SK-N-SH (cell line): ENCODE results near the gene VN1R2. TPM values are rescaled to one million over a fixed set of nuclear protein-coding genes. Genes with fewer than 3 reads are reported as not detected.

Experiments used
- CTCF ChIA-PET: fragments of 300-600, 350-600 bp; formaldehyde crosslinking; extraction: SDS; loops from one replicate; lab custom pipeline; 2021; lab: Yijun Ruan, JAX
- POLR2A ChIA-PET: fragments of 350-600 bp; sonication (Branson Sonifier 250); formaldehyde crosslinking; extraction: SDS; loops from one replicate; lab custom pipeline; 2020; ENCODE audit warnings: antibody characterized with exemption, inconsistent platforms; lab: Yijun Ruan, JAX
- DNase-seq: peaks from one replicate; pipeline ENCODE4 v3.0.0; 2012
- H2AFZ ChIP-seq: fragments of 200-600 bp; sonication (generic); 2 replicates; pipeline ENCODE4 v1.8.1; 2016; ENCODE audit warnings: antibody characterized with exemption, mild to moderate bottlenecking, low read depth
- H3F3A ChIP-seq: fragments of 200-600 bp; sonication (generic); replicated peaks from 2 replicates; pipeline ENCODE3; 2016; ENCODE audit warnings: antibody characterized with exemption, mild to moderate bottlenecking; ENCODE audit not compliant: insufficient read depth
- H3K27ac ChIP-seq, 2 experiments: fragments of 200-500 bp in 1 of 2; fragments of 200-600 bp in 1 of 2; sonication (Bioruptor generic) in 1 of 2; sonication (generic), shearing (Covaris generic) in 1 of 2; 2 replicates each; pipeline versions ENCODE4 v1.5.1 to v1.6.1; 2014 to 2016; ENCODE audit warnings: low read depth in 2 of 2, inconsistent platforms in 1 of 2, low read length in 1 of 2, mild to moderate bottlenecking in 1 of 2, mixed read lengths in 1 of 2
- H3K27me3 ChIP-seq: fragments of 200-600 bp; sonication (generic), shearing (Covaris generic); 2 replicates; pipeline ENCODE4 v1.6.1; 2016; ENCODE audit warnings: mixed run types; ENCODE audit not compliant: insufficient read depth
- H3K36me3 ChIP-seq, 2 experiments: fragments of 200-500 bp in 1 of 2; fragments of 200-600 bp in 1 of 2; sonication (Bioruptor generic) in 1 of 2; sonication (generic) in 1 of 2; replicated peaks in 1 of 2; 2 replicates each; pipeline versions ENCODE3 to v1.5.1; 2014 to 2016; ENCODE audit warnings: low read length in 1 of 2, mild to moderate bottlenecking in 1 of 2; ENCODE audit not compliant: insufficient read depth in 2 of 2, control insufficient read depth in 1 of 2
- H3K4me1 ChIP-seq, 2 experiments: fragments of 200-500 bp in 1 of 2; fragments of 200-600 bp in 1 of 2; sonication (Bioruptor generic) in 1 of 2; sonication (generic), shearing (Covaris generic) in 1 of 2; 2 replicates each; pipeline versions ENCODE4 v1.5.1 to v1.6.1; 2014 to 2016; ENCODE audit warnings: low read depth in 1 of 2, low read length in 1 of 2, mixed run types in 1 of 2; ENCODE audit not compliant: insufficient read depth in 2 of 2, control insufficient read depth in 1 of 2
- H3K4me2 ChIP-seq: fragments of 200-600 bp; sonication (generic), shearing (Covaris generic); 2 replicates; pipeline ENCODE4 v1.6.1; 2017; ENCODE audit warnings: mixed run types
- H3K4me3 ChIP-seq, 2 experiments: fragments of 200-500 bp in 1 of 2; fragments of 200-600 bp in 1 of 2; sonication (Bioruptor generic) in 1 of 2; sonication (generic), shearing (Covaris generic) in 1 of 2; 2 replicates each; pipeline versions ENCODE4 v1.5.1 to v1.8.1; 2014 to 2016; ENCODE audit warnings: low read depth in 2 of 2, inconsistent platforms in 1 of 2, low read length in 1 of 2, mild to moderate bottlenecking in 1 of 2, mixed read lengths in 1 of 2, moderate library complexity in 1 of 2
- H3K79me2 ChIP-seq: fragments of 200-600 bp; sonication (generic); 2 replicates; pipeline ENCODE4 v1.8.1; 2017; ENCODE audit warnings: mild to moderate bottlenecking; ENCODE audit not compliant: insufficient read depth
- H3K9ac ChIP-seq: fragments of 200-600 bp; sonication (generic); 2 replicates; pipeline ENCODE4 v1.6.1; 2017; ENCODE audit warnings: mixed run types
- H3K9me2 ChIP-seq: fragments of 200-600 bp; sonication (generic); 2 replicates; pipeline ENCODE4 v1.6.1; 2017; ENCODE audit warnings: mixed run types
- H3K9me3 ChIP-seq: fragments of 200-600 bp; sonication (generic); 2 replicates; pipeline ENCODE4 v1.6.1; 2017; ENCODE audit warnings: mixed run types, mild to moderate bottlenecking, moderate library complexity
- H4K20me1 ChIP-seq: fragments of 200-600 bp; sonication (generic); 2 replicates; pipeline ENCODE4 v1.6.1; 2017; ENCODE audit warnings: mild to moderate bottlenecking, mixed run types; ENCODE audit not compliant: insufficient read depth
- CHD2 ChIP-seq: fragments of 150-350 bp; IDR thresholded peaks from 2 replicates; pipeline ENCODE4 v1.6.1; 2018; ENCODE audit warnings: low read length; ENCODE audit not compliant: partially characterized antibody
- ELF1 ChIP-seq: IDR thresholded peaks from 2 replicates; pipeline ENCODE4 v1.4.0; 2012
- FOSL2 ChIP-seq: IDR thresholded peaks from 2 replicates; pipeline ENCODE4 v1.4.0; 2012; ENCODE audit warnings: low read depth, mild to moderate bottlenecking, moderate library complexity, borderline replicate concordance
- FOXJ3 ChIP-seq: sonication (generic); formaldehyde crosslinking; IDR thresholded peaks from 2 replicates; pipeline ENCODE4 v1.5.1; 2020; ENCODE audit warnings: mild to moderate bottlenecking, missing genetic modification reagents
- MXI1 ChIP-seq: IDR thresholded peaks from 2 replicates; pipeline ENCODE4 v1.6.1; 2012; ENCODE audit warnings: mild to moderate bottlenecking, low read depth, low read length, improper control_type of control experiment
- NFIC ChIP-seq: IDR thresholded peaks from 2 replicates; pipeline ENCODE4 v1.4.0; 2012; ENCODE audit warnings: borderline replicate concordance
- POLR2AphosphoS5 ChIP-seq: IDR thresholded peaks from 2 replicates; pipeline ENCODE4 v1.6.1; 2012; ENCODE audit warnings: low read depth, low read length
- RAD21 ChIP-seq: IDR thresholded peaks from 2 replicates; pipeline ENCODE4 v1.6.1; 2012; ENCODE audit warnings: mild to moderate bottlenecking, low read length
- RFX5 ChIP-seq: IDR thresholded peaks from 2 replicates; pipeline ENCODE4 v1.6.1; 2012; ENCODE audit warnings: mild to moderate bottlenecking, improper control_type of control experiment, low read length
- RXRA ChIP-seq: IDR thresholded peaks from 2 replicates; pipeline ENCODE4 v1.4.0; 2012; ENCODE audit warnings: low read depth, mild to moderate bottlenecking, borderline replicate concordance
- SIN3A ChIP-seq: IDR thresholded peaks from 2 replicates; pipeline ENCODE4 v1.6.1; 2012; ENCODE audit warnings: low read depth, mild to moderate bottlenecking, low read length, moderate library complexity, borderline replicate concordance
- TCF12 ChIP-seq: IDR thresholded peaks from 2 replicates; pipeline ENCODE4 v1.4.0; 2012
- TEAD4 ChIP-seq: IDR thresholded peaks from 2 replicates; pipeline ENCODE4 v1.4.0; 2012; ENCODE audit warnings: mild to moderate bottlenecking, borderline replicate concordance; ENCODE audit not compliant: insufficient read depth
- YY1 ChIP-seq: IDR thresholded peaks from 2 replicates; pipeline ENCODE4 v1.4.0; 2012; ENCODE audit warnings: low read depth, mild to moderate bottlenecking
- WGBS: methylation state at CpG from one replicate; pipeline ENCODE4 v1.1.6; 2017; ENCODE audit warnings: low lambda C conversion rate; 5-methylcytosine and 5-hydroxymethylcytosine counted together
- polyA plus RNA-seq, 3 experiments: library from polyadenylated mRNA; depleted of rRNA; stranded (reverse); fragments of >200 nt; gene quantifications; 2 replicates each; pipeline ENCODE4 v1.2.3, GENCODE V29; 2012
- TF ChIP-seq, protein P1 (sequence below): fragments of 150-350 bp; IDR thresholded peaks from 2 replicates; pipeline ENCODE4 v1.6.1; 2017; ENCODE audit warnings: antibody characterized with exemption, low read length, low read depth, borderline replicate concordance
- TF ChIP-seq, protein P2 (sequence below): IDR thresholded peaks from 2 replicates; pipeline ENCODE4; 2012
- TF ChIP-seq, protein P3 (sequence below): IDR thresholded peaks from 2 replicates; pipeline ENCODE4 v1.4.0; 2012; ENCODE audit warnings: low read depth, borderline replicate concordance
- TF ChIP-seq, protein P4 (sequence below): IDR thresholded peaks from 2 replicates; pipeline ENCODE4 v1.4.0; 2012; ENCODE audit warnings: low read depth, borderline replicate concordance
- TF ChIP-seq, protein P5 (sequence below): fragments of 150-350 bp; IDR thresholded peaks from 2 replicates; pipeline ENCODE4 v1.6.1; 2016; ENCODE audit warnings: mild to moderate bottlenecking, low read depth, low read length
- TF ChIP-seq, protein P6 (sequence below): fragments of 200-600 bp; sonication (generic); IDR thresholded peaks from 2 replicates; pipeline ENCODE4 v1.6.1; 2017; ENCODE audit warnings: antibody characterized with exemption, mild to moderate bottlenecking, moderate library complexity

VN1R2 gene
- polyA plus RNA-seq, 1 of the 3 experiments (the other 2 are of a cell fraction), result not detected

DNA sequence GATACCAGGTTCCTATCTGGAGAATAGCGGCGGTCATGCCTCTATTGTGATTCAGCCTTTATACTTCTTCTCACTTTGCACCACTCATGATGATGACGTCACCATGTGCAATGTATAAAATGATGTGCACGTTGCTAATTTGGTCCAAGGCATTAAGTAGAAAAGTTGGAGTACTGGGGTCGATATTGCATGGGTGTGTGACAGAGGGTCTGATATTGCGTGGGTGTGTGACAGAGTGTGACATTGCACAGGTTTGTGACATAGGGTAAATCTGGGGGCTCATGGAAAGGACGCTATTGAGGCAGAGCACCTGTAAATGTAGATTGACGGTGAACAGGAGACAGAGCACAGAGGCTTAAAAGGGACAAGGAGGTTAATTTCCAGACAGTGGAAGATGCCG, 14.0 kb downstream of the VN1R2 start:
- ChIA-PET POLR2A (no interaction called here), CTCF (no interaction called here)
- Histone ChIP-seq H3K9me3 (no peaks in the 10 kb centered on the region), H3K36me3 (no peaks in the 10 kb centered on the region), H3F3A (no peaks in the 10 kb centered on the region), H3K9ac (no peak overlapping the region), H3K4me1 (no peaks in the 10 kb centered on the region), H3K79me2 (no peaks in the 10 kb centered on the region), H4K20me1 (no peaks in the 10 kb centered on the region), H2AFZ (no peak overlapping the region), H3K9me2 (no peaks in the 10 kb centered on the region), H3K27ac (no peak overlapping the region), H3K27me3 (no peaks in the 10 kb centered on the region; the same call in 1 of the 2 replicates), H3K4me3 (no peak overlapping the region), H3K4me2 (no peak overlapping the region)
- 8% methylated on average over 7 of the region's 9 CpGs for WGBS
- no peak for DNase-seq
- TF ChIP-seq FOXJ3 (CRISPR knock-in tag) (no peak), RFX5 (no peak), ELF1 (no peak), TCF12 (no peak), POLR2AphosphoS5 (no peak), SIN3A (no peak), RAD21 (no peak), YY1 (no peak), NFIC (no peak), TEAD4 (no peak), FOSL2 (no peak), CHD2 (no peak), MXI1 (no peak), RXRA (no peak)
- TF ChIP-seq, protein P1, sequence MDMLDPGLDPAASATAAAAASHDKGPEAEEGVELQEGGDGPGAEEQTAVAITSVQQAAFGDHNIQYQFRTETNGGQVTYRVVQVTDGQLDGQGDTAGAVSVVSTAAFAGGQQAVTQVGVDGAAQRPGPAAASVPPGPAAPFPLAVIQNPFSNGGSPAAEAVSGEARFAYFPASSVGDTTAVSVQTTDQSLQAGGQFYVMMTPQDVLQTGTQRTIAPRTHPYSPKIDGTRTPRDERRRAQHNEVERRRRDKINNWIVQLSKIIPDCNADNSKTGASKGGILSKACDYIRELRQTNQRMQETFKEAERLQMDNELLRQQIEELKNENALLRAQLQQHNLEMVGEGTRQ, result no peak
- TF ChIP-seq, protein P2, sequence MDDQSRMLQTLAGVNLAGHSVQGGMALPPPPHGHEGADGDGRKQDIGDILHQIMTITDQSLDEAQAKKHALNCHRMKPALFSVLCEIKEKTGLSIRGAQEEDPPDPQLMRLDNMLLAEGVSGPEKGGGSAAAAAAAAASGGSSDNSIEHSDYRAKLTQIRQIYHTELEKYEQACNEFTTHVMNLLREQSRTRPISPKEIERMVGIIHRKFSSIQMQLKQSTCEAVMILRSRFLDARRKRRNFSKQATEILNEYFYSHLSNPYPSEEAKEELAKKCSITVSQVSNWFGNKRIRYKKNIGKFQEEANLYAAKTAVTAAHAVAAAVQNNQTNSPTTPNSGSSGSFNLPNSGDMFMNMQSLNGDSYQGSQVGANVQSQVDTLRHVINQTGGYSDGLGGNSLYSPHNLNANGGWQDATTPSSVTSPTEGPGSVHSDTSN, result no peak
- TF ChIP-seq, protein P3, sequence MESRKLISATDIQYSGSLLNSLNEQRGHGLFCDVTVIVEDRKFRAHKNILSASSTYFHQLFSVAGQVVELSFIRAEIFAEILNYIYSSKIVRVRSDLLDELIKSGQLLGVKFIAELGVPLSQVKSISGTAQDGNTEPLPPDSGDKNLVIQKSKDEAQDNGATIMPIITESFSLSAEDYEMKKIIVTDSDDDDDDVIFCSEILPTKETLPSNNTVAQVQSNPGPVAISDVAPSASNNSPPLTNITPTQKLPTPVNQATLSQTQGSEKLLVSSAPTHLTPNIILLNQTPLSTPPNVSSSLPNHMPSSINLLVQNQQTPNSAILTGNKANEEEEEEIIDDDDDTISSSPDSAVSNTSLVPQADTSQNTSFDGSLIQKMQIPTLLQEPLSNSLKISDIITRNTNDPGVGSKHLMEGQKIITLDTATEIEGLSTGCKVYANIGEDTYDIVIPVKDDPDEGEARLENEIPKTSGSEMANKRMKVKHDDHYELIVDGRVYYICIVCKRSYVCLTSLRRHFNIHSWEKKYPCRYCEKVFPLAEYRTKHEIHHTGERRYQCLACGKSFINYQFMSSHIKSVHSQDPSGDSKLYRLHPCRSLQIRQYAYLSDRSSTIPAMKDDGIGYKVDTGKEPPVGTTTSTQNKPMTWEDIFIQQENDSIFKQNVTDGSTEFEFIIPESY, result no peak
- TF ChIP-seq, protein P4, sequence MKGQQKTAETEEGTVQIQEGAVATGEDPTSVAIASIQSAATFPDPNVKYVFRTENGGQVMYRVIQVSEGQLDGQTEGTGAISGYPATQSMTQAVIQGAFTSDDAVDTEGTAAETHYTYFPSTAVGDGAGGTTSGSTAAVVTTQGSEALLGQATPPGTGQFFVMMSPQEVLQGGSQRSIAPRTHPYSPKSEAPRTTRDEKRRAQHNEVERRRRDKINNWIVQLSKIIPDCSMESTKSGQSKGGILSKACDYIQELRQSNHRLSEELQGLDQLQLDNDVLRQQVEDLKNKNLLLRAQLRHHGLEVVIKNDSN, result no peak
- TF ChIP-seq, protein P5, sequence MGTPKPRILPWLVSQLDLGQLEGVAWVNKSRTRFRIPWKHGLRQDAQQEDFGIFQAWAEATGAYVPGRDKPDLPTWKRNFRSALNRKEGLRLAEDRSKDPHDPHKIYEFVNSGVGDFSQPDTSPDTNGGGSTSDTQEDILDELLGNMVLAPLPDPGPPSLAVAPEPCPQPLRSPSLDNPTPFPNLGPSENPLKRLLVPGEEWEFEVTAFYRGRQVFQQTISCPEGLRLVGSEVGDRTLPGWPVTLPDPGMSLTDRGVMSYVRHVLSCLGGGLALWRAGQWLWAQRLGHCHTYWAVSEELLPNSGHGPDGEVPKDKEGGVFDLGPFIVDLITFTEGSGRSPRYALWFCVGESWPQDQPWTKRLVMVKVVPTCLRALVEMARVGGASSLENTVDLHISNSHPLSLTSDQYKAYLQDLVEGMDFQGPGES, result no peak
- TF ChIP-seq, protein P6, sequence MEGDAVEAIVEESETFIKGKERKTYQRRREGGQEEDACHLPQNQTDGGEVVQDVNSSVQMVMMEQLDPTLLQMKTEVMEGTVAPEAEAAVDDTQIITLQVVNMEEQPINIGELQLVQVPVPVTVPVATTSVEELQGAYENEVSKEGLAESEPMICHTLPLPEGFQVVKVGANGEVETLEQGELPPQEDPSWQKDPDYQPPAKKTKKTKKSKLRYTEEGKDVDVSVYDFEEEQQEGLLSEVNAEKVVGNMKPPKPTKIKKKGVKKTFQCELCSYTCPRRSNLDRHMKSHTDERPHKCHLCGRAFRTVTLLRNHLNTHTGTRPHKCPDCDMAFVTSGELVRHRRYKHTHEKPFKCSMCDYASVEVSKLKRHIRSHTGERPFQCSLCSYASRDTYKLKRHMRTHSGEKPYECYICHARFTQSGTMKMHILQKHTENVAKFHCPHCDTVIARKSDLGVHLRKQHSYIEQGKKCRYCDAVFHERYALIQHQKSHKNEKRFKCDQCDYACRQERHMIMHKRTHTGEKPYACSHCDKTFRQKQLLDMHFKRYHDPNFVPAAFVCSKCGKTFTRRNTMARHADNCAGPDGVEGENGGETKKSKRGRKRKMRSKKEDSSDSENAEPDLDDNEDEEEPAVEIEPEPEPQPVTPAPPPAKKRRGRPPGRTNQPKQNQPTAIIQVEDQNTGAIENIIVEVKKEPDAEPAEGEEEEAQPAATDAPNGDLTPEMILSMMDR, result no peak
